SH-SY5Y (cell line): ENCODE measurements around the gene ATP11C.

ENCODE experiments used
- GATA2 ChIP-seq: IDR thresholded peaks from 2 replicates; pipeline ENCODE4 v1.6.1; 2011; ENCODE audit warnings: mild to moderate bottlenecking, low read depth, low read length
- GATA3 ChIP-seq: IDR thresholded peaks from 2 replicates; pipeline ENCODE4 v1.6.1; 2011; ENCODE audit warnings: low read depth, mild to moderate bottlenecking, low read length, moderate library complexity

GRCh38 chrX:139936259-139936658 is 3.4 kb upstream of the ATP11C start:
- TF ChIP-seq GATA2: no peak
- TF ChIP-seq GATA3: no peak
